Liver (tissue), 9 donors: Measurements from ENCODE around the gene COA1. TPM values are rescaled to one million over a fixed set of nuclear protein-coding genes. Genes with fewer than 3 reads are reported as not detected.

Experiments
- DNase-seq: peaks from one replicate; pipeline ENCODE4 v3.0.0-alpha.2; 2017; ENCODE audit warnings: low spot score
- H3K27ac ChIP-seq, 2 donors: one replicate each; pipeline ENCODE4 v1.7.0; 2013; ENCODE audit warnings: inconsistent platforms in 2 of 2, low read length in 2 of 2, control low read depth in 1 of 2, low read depth in 1 of 2, mild to moderate bottlenecking in 1 of 2
- H3K27me3 ChIP-seq, 4 donors: one replicate each; pipeline versions ENCODE4 v1.6.1 to v1.7.0; 2013; ENCODE audit warnings: low read length in 3 of 4, inconsistent platforms in 1 of 4, mild to moderate bottlenecking in 1 of 4, moderate library complexity in 1 of 4; ENCODE audit not compliant: control insufficient read depth in 4 of 4, insufficient read depth in 4 of 4
- H3K36me3 ChIP-seq, 4 donors: one replicate each; pipeline versions ENCODE4 v1.6.1 to v1.7.0; 2013; ENCODE audit warnings: low read length in 3 of 4, mild to moderate bottlenecking in 3 of 4, low read depth in 1 of 4, moderate library complexity in 1 of 4; ENCODE audit not compliant: control insufficient read depth in 4 of 4, insufficient read depth in 3 of 4
- H3K4me1 ChIP-seq, 4 donors: one replicate each; pipeline versions ENCODE4 v1.6.1 to v1.7.0; 2013; ENCODE audit warnings: low read length in 3 of 4, mild to moderate bottlenecking in 3 of 4, moderate library complexity in 1 of 4; ENCODE audit not compliant: control insufficient read depth in 4 of 4, insufficient read depth in 4 of 4
- H3K4me3 ChIP-seq, 3 donors: one replicate each; pipeline versions ENCODE4 v1.6.1 to v1.7.0; 2013; ENCODE audit warnings: low read length in 3 of 3, control low read depth in 1 of 3, low read depth in 1 of 3, mild to moderate bottlenecking in 1 of 3
- H3K9ac ChIP-seq, 2 donors: one replicate each; pipeline ENCODE4 v1.7.0; 2013; ENCODE audit warnings: low read length in 2 of 2, mild to moderate bottlenecking in 2 of 2, moderate library complexity in 2 of 2, control low read depth in 1 of 2, low read depth in 1 of 2
- H3K9me3 ChIP-seq, 4 donors: one replicate each; pipeline versions ENCODE4 v1.6.1 to v1.7.0; 2013; ENCODE audit warnings: low read length in 3 of 4; ENCODE audit not compliant: control insufficient read depth in 4 of 4
- EGR1 ChIP-seq, 2 donors: IDR thresholded peaks; 2 replicates each; pipeline ENCODE4 v1.6.1; 2016 to 2018; ENCODE audit warnings: antibody characterized with exemption in 2 of 2, low read depth in 2 of 2
- FOXA2 ChIP-seq: IDR thresholded peaks from 2 replicates; pipeline ENCODE4 v1.6.1; 2016; ENCODE audit warnings: antibody characterized with exemption
- GABPA ChIP-seq, 2 donors: IDR thresholded peaks in 1 of 2; conservative IDR thresholded peaks in 1 of 2; 2 replicates each; pipeline ENCODE4 v1.6.1; 2016; ENCODE audit warnings: antibody characterized with exemption in 2 of 2, mild to moderate bottlenecking in 1 of 2, moderate library complexity in 1 of 2
- HNF4A ChIP-seq, 2 donors: conservative IDR thresholded peaks; 2 replicates each; pipeline ENCODE4 v1.6.1; 2016; ENCODE audit warnings: antibody characterized with exemption in 2 of 2, mild to moderate bottlenecking in 2 of 2
- HNF4G ChIP-seq: IDR thresholded peaks from 2 replicates; pipeline ENCODE4 v1.6.1; 2016; ENCODE audit warnings: antibody characterized with exemption
- NR2F2 ChIP-seq: IDR thresholded peaks from 2 replicates; pipeline ENCODE4 v1.6.1; 2016; ENCODE audit warnings: antibody characterized with exemption
- RAD21 ChIP-seq, 2 donors: IDR thresholded peaks; 2 replicates each; pipeline ENCODE4 v1.6.1; 2016; ENCODE audit warnings: antibody characterized with exemption in 2 of 2, mild to moderate bottlenecking in 2 of 2
- RXRA ChIP-seq, 2 donors: IDR thresholded peaks; 2 replicates each; pipeline ENCODE4 v1.6.1; 2017 to 2018; ENCODE audit warnings: antibody characterized with exemption in 2 of 2, mild to moderate bottlenecking in 1 of 2
- TAF1 ChIP-seq: conservative IDR thresholded peaks from 2 replicates; pipeline ENCODE4 v1.6.1; 2016; ENCODE audit warnings: antibody characterized with exemption, mild to moderate bottlenecking
- YY1 ChIP-seq: IDR thresholded peaks from 2 replicates; pipeline ENCODE4 v1.6.1; 2016; ENCODE audit warnings: antibody characterized with exemption, mild to moderate bottlenecking
- WGBS: extraction: QIAGEN DNeasy Blood & Tissue Kit; methylation state at CpG from one replicate; pipeline ENCODE4 v1.1.7; 2013; 5-methylcytosine and 5-hydroxymethylcytosine counted together
- polyA plus RNA-seq, 2 donors: library from polyadenylated mRNA; stranded (reverse) in 1 of 2; unstranded in 1 of 2; fragments of 200-250 nt in 1 of 2; fragments of >200 nt in 1 of 2; fragmentation: Nextera tagmentation in 1 of 2; extraction: Ambion mirVana in 1 of 2; gene quantifications; one replicate each; pipeline versions ENCODE4 v1.2.1 to v1.2.3, GENCODE V29; 2013 to 2015
- total RNA-seq, 2 donors: library from RNA; depleted of rRNA; stranded (reverse); fragments of >200 nt; gene quantifications; one replicate each; pipeline ENCODE4 v1.2.3, GENCODE V29; 2014
- TF ChIP-seq, protein P1 (sequence below): IDR thresholded peaks from 2 replicates; pipeline ENCODE4 v1.6.1; 2016; ENCODE audit warnings: antibody characterized with exemption
- TF ChIP-seq, protein P2 (sequence below): IDR thresholded peaks from 2 replicates; pipeline ENCODE4 v1.6.1; 2016; ENCODE audit warnings: antibody characterized with exemption
- TF ChIP-seq, protein P3 (sequence below): IDR thresholded peaks from 2 replicates; pipeline ENCODE4 v1.6.1; 2016; ENCODE audit warnings: antibody characterized with exemption
- TF ChIP-seq, protein P4 (sequence below): fragments of 150-350 bp; IDR thresholded peaks from 2 replicates; pipeline ENCODE4 v1.5.1; 2017; ENCODE audit warnings: improper control_type of control experiment, low read depth, low read length; ENCODE audit not compliant: missing input control
- donor health status: healthy.
- donor health status: healthy.
- donor health status: healthy.
- donor health status: healthy.
- donor health status: healthy.

The COA1 gene
- total and polyA plus RNA-seq, 4 donors, result 16.6 to 37.8 (median 29.4) TPM

DNA sequence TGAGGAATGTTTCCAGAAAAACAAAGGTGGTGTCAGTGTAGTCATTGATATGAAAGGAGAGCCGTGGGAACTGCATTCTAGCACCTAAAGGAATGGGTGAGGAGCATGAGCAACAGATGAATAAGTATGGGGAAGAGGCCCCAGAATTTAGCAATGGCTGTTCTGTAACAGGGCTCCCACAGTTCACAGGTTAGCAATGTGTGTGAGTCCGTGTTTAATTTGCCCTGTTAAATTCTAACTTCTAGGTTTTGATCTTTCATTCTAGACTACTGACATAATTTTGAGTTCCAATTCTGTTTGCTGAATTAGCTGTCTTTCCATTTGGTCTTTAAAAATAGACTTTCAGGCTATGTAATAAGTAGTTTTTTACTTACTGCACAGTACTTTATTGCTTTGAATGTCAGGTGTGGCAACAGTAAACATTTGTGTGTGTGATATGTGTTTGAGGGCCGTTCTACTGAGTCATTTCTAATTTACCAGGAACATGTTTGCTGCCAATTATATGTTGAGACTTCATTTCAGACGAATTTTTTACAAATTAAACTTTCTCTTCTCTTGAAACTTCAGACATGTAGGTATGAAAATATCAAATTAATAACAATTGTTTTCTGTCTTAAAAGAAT lies 137.7 kb downstream of the COA1 start:
- Histone ChIP-seq H3K27ac (no peak overlapping the region), H3K4me3 (no peak overlapping the region), H3K9ac (no peak overlapping the region), H3K4me1 (peaks cover 0 to 11% (median 0%) of the 10 kb centered on the region in 4 donors), H3K27me3 (no peaks in the 10 kb centered on the region), H3K36me3 (no peaks in the 10 kb centered on the region), H3K9me3 (no peaks in the 10 kb centered on the region)
- no peak for DNase-seq
- no peak for TF ChIP-seq EGR1 (IDR thresholded peaks at IDR 0.05; ENCODE audit: low read depth in 2 of 2)
- TF ChIP-seq, protein P1, sequence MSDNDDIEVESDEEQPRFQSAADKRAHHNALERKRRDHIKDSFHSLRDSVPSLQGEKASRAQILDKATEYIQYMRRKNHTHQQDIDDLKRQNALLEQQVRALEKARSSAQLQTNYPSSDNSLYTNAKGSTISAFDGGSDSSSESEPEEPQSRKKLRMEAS, result no peak
- 45% methylated on average over 4 of the region's 4 CpGs for WGBS

DNA sequence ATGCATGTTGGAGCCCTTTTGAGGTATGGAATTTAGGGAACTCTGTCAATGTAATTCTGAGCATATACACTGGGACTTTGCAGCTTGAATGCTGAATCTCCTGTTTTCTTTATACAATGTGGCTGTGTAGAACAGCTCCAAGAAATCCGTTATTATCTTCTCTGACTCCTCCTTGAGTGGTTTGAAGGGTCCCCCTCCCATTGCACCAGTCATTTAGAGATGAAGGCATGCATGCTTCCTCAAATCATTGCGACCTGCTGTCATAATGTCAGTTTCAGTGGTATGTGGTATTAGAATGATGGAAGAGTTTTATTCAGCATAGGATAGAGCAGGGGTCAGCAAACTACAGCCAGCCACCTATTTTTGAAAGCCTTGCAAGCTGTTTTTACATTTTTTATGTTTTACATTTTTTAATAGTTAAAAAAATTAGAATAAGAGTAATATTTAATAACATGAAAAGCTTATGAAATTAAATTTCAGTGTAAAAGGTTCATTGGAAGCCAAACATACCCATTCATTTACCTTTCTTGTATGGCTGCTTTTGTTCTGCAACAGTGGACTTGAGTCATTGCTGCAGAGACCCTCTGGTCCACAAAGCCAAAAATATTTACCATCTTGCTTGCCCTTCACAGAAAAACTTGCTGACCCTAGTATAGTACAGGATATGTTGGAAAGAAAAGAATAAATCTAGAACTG lies 138.3 kb downstream of the COA1 start:
- TF ChIP-seq, protein P2, sequence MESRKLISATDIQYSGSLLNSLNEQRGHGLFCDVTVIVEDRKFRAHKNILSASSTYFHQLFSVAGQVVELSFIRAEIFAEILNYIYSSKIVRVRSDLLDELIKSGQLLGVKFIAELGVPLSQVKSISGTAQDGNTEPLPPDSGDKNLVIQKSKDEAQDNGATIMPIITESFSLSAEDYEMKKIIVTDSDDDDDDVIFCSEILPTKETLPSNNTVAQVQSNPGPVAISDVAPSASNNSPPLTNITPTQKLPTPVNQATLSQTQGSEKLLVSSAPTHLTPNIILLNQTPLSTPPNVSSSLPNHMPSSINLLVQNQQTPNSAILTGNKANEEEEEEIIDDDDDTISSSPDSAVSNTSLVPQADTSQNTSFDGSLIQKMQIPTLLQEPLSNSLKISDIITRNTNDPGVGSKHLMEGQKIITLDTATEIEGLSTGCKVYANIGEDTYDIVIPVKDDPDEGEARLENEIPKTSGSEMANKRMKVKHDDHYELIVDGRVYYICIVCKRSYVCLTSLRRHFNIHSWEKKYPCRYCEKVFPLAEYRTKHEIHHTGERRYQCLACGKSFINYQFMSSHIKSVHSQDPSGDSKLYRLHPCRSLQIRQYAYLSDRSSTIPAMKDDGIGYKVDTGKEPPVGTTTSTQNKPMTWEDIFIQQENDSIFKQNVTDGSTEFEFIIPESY, result no peak
- TF ChIP-seq, protein P1, result no peak
- TF ChIP-seq EGR1 (IDR thresholded peaks at IDR 0.05; ENCODE audit: low read depth in 2 of 2), result no peak
- TF ChIP-seq TAF1, result no peak
- TF ChIP-seq, protein P3, sequence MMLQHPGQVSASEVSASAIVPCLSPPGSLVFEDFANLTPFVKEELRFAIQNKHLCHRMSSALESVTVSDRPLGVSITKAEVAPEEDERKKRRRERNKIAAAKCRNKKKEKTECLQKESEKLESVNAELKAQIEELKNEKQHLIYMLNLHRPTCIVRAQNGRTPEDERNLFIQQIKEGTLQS, result no peak
- TF ChIP-seq HNF4G, result no peak
- TF ChIP-seq NR2F2, result no peak
- TF ChIP-seq HNF4A (conservative IDR thresholded peaks at IDR 0.05), result no peak
- no peak for TF ChIP-seq RAD21 (IDR thresholded peaks at IDR 0.05)
- TF ChIP-seq, protein P4, sequence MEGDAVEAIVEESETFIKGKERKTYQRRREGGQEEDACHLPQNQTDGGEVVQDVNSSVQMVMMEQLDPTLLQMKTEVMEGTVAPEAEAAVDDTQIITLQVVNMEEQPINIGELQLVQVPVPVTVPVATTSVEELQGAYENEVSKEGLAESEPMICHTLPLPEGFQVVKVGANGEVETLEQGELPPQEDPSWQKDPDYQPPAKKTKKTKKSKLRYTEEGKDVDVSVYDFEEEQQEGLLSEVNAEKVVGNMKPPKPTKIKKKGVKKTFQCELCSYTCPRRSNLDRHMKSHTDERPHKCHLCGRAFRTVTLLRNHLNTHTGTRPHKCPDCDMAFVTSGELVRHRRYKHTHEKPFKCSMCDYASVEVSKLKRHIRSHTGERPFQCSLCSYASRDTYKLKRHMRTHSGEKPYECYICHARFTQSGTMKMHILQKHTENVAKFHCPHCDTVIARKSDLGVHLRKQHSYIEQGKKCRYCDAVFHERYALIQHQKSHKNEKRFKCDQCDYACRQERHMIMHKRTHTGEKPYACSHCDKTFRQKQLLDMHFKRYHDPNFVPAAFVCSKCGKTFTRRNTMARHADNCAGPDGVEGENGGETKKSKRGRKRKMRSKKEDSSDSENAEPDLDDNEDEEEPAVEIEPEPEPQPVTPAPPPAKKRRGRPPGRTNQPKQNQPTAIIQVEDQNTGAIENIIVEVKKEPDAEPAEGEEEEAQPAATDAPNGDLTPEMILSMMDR, result no peak
- TF ChIP-seq FOXA2, result no peak
- no peak for TF ChIP-seq YY1
- TF ChIP-seq GABPA (IDR thresholded peaks at IDR 0.05 in 1 of 2, conservative IDR thresholded peaks at IDR 0.05 in 1 of 2), result no peak
- no peak for TF ChIP-seq RXRA (IDR thresholded peaks at IDR 0.05)
- no peak overlapping the region for H3K4me3 ChIP-seq
- H3K27me3 ChIP-seq, result no peaks in the 10 kb centered on the region
- no peaks in the 10 kb centered on the region for H3K9me3 ChIP-seq
- peaks cover 0 to 11% (median 1%) of the 10 kb centered on the region in 4 donors for H3K4me1 ChIP-seq
- no peaks in the 10 kb centered on the region for H3K36me3 ChIP-seq
- whole genome bisulfite sequencing, result 81% methylated on average over 2 of the region's 2 CpGs
- H3K9ac ChIP-seq, result no peak overlapping the region
- DNase-seq, result no peak
- no peak overlapping the region for H3K27ac ChIP-seq
